DMS 273 (cell line): ENCODE data around the gene CRY2.
A peak's percentile ranks its signal among the peaks of the same experiment; 100 is the strongest.
"Not testable (repeated sequence)": the region's sequence is repeated elsewhere in the genome, so short reads cannot be mapped to it uniquely, and the experiment has no call there.

ENCODE experiments used
- DNase-seq: peaks from one replicate; lab custom pipeline; 2025; ENCODE audit not compliant: unreplicated experiment; lab: John Stamatoyannopoulos, UW

Gene CRY2

DNA sequence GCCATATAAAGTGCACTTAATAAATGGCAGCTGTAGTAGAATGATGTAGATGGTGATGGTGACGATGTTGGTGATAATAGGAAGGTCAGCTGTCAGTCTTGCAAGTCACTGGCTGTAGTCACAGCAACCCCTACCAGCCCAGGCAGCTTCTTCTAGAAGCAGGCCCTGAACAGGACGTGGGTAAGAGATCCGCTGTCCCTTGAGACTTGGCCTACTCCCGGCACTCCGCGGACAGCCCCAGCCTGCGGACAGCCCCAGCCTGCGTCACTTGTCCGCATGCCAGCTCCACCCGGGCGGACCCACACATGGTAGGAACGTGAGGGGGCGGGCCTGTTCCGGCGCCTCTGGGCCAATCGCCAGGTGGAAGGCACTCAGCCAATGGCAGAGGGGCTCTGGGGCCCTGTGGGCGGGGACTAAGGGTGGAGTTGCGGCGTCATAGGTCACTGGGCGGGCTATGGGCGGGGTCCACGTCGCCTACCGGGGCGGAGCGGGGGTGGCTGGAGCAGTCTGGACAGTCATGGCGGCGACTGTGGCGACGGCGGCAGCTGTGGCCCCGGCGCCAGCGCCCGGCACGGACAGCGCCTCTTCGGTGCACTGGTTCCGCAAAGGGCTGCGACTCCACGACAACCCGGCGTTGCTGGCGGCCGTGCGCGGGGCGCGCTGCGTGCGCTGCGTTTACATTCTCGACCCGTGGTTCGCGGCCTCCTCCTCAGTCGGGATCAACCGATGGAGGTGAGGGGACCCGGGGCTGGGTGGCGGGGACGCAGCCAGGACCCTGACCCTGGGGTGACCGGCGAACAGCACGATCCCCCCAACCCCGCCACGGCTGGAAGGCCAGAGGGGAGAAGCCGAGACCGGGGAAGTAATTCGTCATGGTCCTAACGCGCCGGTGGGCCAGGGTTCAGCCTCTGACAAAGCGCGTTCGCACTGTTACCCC is at the start of gene CRY2:
TSS of gene CRY2 (plus strand) at position 502 of the 937 bp plus-strand sequence. CDS start at position 518, 16 bp downstream.
- peak; percentile 97 for DNase-seq

DNA sequence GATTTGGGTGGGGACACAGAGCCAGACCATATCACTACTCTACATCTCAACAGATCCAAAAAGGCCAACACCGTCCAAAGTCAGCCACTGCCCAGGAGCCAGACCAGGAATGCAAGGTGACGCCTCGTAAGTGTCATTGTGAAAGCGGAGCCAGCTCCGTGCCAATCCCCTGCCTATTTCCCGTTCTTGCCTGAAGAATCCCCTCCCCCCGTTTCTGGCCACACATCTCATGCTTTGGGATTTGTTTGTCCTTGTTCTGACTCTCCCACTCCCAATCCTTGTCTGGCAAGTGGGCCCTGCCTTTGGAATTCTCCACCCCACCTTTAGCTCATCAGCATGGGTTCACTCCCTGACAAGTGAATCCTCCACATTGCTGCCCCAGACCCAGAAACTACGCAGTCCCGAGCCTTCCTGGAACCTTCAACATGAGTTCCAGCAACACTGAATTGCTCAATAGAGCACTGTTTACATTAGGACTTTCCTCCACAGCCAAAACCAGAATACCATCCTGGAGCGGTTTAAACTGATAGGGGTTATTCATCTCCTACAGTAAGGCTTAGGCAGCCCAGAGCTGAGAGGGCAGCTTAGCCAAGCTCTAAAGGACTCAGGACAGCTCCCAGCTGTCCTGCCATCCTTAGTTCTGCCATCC is 48.4 kb upstream of the CRY2 start:
- DNase-seq = peak; percentile 95

DNA sequence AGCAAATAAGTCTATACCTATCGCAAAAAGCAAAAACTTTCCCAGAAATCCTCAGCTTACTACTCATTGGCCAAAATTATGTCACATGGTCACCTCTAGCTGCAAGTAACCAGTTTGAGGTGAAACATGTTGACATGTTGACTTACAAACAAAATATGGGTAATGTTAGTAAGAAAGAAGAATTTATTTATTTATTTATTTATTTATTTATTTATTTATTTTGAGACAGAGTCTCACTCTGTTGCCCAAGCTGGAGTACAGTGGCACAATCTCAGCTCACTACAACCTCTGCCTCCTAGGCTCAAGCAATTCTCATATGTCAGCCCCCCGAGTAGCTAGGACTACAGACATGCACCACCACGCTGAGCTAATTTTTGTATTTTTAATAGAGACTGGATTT is 47.7 kb upstream of the CRY2 start:
- no peak for DNase-seq

DNA sequence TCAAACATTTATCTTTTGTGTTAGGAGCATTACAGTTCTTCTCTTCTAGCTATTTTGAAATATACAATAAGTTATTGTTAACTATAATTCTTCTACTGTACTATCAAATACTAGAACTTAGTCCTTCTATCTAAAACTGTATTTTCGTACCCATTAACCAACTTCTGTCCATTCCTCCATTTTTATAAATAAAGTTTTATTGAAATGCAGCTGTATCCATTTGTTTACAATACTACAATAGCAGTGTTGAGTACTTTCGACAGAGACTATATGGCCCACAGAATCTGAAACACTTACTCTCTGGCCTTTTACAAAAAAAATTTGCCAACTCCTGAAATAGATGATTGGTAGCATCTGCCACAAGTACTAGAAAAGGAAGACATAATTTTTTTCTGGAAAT is 47.0 kb upstream of the CRY2 start:
- no peak for DNase-seq

DNA sequence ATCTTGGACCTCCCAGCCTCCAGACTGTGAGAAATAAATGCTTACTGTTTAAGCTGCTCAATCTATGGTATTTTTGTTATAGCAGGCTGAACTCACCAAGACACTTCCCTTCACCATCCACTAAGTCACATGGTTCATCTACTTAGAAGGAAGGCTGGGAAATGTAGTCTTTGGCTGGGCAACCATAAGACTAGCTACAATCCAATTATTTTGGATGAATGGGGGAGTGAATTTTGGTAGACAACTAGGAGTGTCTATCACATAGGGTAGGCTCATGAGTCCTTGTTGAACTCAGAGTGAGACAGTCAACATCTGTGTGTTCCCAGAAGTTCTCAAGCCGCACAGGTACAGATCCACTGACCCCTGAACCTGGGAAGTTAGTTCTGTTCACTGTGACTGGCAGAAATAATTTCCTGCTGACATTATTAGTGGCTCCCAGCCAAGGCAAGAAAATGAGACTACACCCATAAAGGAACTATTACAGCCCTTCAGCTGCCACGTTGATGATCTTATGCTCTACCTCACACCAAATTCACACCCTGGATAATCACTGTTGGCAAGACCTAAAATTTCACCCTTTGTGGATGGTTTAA is 45.5 kb upstream of the CRY2 start:
- DNase-seq = peak; percentile 19

DNA sequence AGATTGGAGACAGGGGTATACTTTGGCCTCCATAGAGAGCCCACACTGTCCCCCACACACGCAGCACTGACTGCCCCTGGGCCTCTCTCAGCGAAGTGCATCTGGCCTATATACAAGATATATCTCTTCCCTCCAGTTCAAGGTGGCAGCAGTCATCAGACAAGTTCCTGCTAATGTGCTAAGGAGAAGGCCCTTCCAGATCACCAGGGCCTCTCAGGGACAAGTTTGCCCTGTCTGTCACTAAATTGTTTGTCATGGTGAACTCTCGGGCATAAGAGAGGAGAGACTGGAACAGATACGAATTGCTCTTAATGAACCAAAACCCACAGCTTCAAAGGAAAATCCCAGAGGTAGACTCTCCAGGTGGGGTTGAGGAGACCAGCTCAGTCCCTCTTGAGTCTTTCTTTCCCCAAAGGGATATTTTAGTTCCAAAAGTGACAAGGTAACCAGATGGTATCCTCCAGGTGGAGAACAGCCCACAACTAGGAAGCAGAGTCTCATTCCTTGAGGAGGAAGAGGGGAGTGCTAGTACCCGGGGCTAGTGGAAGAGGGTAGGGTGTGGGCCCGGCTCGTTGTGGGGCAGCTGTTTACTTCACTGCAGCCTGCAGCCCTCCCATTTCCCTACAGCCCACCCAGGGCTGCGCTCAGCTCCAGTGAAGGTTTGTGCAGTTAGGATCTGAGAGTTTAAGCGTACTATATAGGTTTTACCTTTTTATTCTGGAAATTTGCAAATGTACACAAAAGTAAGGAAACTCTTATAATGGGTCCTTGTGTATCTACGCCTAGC is 44.6 kb upstream of the CRY2 start:
- DNase-seq = no peak

DNA sequence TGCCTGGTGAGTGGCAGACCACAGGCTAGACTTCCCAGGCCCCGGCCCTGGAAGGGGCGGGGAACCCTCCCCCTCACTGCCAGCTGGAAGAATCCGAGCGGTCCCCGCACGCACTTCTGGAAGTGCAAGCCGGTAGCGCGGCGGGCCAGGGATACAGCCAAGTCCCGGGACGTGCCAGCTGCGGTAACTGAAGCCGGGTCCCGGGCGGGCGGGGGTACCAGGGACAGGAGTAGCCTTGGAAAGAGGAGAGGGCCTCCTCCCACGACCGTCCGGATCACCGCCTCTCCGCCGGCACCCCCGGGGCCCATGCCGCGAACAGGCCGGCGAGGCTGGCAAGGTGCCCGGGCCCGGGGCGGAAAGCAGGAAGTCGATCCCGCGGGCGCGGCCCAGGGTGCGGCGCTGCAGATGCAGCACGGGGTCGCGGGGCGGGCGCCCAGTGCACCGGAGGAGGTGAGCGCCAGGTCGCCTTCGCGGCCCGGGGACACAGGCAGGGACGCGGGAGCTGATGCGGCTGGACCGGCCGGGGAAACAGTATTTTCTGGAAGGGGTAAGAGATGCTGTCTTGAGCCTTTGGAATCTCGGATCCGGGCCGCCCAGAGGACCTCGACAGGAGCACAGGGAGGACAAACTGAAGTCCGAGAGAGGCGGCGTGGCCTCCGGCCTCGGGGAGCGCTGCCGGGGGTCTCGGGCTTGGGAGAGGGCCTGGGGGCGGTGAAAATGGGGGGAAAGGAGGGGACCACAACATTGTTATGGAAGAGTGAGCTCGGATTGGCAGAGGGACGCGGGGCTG is 43.1 kb upstream of the CRY2 start:
- DNase-seq = peak; percentile 87

DNA sequence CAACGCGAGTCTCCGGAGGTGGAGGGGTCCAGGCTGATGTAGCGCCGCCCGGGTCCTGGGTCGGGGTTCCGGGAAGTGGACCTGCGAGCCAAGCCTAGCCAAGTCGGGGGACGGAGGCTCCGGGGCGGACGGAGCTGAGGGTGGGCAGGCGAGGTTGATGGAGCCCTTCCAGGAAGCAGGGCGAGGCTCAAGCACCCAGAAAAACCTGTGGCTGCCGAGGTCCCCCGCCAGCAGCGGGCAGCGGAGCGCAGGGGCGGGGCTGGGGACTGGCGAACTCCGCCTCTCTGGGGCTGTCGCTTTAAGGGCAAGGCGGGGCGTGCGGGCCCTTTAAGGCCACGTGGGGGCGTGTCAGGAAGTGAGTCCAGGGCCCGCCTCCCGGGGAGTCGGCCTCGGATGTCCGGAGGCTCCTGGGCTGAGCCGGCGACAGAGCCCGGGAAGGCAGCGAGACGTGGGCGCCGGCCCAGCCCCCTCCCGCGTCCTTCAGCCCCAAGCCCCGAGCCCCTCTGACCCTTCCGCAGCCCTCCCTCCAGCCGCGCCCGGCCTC is 42.4 kb upstream of the CRY2 start, which contains the start of gene SLC35C1:
TSS of gene SLC35C1 (plus strand) at position 389 of the 544 bp plus-strand sequence. CDS start 653 bp downstream, outside the sequence.
- peak; percentile 96 for DNase-seq

DNA sequence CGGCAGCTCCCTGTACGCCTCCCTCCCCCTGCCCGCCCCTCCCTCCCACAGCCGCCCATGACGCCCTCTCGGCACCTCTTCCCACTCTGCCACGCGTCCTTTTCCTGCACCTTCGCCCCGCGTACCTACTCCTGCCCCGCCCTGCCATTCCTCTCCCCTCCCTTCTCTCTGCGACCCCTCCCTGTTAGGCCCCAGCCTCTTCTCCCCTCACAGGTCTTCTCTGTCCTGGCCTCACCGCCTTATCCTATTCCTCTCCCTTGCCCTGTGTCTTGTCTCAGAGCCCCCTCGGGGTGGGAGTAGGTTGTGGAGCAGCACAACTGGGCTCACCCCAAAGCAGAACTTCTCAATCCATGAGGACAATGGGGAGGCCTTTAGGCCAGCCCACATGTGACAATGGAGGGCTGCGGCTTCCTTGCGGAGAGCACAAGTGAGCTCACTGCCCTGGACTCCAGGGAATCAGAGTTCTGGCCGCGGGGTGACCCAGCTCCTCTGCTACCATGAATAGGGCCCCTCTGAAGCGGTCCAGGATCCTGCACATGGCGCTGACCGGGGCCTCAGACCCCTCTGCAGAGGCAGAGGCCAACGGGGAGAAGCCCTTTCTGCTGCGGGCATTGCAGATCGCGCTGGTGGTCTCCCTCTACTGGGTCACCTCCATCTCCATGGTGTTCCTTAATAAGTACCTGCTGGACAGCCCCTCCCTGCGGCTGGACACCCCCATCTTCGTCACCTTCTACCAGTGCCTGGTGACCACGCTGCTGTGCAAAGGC is 41.8 kb upstream of the CRY2 start:
- peak; percentile 45 for DNase-seq

DNA sequence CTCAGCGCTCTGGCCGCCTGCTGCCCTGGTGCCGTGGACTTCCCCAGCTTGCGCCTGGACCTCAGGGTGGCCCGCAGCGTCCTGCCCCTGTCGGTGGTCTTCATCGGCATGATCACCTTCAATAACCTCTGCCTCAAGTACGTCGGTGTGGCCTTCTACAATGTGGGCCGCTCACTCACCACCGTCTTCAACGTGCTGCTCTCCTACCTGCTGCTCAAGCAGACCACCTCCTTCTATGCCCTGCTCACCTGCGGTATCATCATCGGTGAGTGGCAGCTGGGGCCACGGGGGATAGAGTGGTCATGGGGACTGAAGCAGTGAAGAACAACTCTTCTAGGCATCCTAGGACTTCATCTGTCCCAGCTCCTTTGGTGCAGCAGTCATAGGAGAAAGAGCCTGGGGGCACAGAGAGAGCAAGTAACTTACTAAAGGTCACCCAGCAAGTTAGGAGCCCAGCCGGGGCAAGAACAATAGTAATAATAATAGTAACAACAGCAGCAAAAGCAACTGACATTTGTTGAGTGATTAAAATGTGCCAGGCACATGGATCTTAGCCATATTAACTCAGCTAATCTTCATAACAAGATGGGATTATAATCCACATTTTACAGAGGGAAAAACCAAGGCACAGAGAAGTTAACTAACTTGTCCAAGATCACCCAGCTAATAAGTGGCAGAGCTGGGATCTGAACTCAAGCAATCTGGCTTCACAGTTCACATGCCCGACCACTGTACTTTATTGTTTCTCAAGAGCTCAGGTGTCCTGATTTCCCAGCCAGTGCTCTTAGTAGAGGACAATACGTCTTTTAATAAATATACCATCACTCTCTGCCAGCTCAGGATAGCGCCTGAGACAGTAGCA is 41.0 kb upstream of the CRY2 start:
- no peak for DNase-seq

DNA sequence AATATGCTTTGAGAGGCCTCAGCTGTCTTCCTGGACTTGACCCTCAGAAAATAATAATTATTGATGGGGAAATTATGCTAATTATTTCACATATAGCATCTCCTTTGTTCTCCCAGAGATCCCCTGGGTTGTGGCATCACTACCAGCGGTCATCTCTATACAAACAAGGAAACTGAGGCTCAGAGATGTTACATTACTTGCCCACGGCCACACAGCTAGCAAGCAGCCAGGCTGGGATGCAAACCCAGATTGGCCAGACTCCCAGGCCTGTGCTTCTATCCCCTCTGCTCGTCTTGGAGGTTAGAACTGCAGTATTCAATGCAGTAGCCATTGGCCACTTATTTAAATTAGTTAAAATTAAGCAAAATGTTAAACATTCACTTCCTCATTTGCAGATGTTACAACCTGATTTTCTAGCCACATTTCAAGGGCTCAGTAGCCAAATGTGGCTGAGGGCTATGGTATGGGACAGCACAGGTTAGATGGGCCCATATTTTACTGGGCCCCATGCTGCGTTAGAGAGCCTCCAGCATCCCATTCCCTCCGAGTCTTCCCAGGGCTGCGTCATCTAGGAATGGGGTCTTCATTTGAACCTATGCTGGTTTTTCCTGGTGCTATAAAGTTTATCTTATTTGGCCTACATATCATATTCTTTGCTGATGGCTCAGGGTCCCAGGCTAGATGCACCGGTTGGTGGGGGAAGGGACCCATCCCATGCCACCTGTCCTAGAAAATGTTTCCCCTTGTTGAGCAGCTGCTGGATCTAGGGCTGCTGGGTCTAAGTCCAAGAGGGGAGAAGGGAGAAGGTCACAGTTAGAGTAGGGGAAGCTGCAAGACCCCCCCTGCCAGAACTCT is 40.1 kb upstream of the CRY2 start:
- DNase-seq = no peak

DNA sequence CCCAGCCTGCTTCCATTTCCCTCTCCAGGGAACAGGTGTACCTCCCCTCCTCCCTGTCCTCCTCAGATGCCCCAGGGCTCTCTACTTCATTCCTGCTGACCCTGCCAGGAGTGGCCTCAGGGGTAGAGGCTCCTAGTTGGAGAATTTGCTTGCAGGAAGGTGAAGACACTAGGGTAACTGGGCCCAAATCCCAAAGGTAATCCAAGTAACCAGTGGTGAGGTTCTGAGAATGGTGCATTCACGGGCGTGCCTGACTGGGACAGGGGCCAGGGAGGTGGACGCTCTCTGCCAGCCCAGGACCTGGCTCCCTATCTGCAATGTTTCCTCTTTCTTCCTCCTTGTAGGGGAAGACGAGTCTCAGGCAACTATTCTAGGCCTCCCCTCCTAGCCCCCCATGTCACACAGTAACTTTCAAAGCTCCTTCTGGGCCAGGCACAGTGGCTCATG is 39.5 kb upstream of the CRY2 start:
- DNase-seq = no peak

DNA sequence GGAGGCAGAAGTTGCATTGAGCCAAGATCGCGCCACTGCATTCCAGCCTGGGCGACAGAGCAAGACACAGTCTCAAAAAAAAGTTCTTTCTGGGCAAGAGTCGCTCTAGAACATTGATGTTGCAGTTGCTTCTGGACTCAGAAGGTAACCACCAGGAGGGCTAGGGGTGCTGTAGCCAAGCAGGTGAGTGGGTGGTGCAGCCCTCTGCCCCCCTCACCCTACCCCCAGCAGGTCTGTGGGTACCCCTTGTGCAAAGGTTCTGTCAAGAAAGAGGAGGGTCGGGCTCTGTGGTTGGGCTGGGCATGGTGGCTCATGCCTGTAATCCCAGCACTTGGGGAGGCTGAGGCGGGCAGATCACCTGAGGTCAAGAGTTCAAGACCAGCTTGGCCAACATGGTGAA is 38.8 kb upstream of the CRY2 start:
- not testable (repeated sequence) for DNase-seq

DNA sequence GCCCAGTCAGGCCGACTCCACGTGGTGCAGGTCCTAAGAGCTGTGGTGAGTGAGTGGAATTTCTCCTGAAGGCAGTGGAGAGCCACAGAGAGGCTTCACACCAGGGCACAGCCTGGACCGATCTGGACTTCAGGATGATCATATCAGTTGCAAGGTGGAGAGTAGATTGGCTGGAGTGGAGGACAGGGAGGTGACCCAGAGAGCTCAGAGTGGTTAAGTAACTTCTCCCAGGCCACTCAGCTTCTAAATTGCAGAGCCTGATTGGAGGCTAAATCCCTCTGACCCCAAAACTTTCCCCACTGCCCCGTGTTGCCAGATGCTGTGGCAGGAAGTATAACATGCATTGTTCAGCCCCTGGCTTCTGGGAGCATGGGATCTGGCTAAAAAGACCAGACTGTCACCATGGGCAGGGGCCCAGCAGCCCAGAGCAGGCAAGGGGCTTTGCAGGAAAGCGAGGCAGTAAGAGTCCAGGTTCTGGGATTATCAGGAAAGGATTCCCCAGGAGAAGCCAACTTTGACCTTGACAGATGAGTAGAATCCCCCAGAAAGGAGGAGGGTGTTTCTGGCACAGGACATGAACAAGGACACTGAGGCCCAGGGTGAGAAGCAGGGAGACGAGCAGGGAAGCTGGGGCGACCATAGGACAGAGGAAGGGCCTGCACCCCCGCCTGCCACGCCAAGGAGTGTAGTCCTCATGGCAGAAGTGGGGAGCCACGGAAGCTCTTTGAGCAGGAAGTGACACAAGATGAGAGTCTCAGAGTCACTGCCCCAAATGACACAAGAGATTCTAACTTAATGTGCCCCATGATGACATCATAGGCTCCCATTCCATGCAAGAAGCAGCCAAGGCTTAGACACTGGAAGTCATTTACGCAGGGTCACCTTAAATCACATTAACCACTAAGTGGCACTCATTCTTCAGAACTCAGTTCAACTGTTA is 37.5 kb upstream of the CRY2 start:
- DNase-seq = no peak

DNA sequence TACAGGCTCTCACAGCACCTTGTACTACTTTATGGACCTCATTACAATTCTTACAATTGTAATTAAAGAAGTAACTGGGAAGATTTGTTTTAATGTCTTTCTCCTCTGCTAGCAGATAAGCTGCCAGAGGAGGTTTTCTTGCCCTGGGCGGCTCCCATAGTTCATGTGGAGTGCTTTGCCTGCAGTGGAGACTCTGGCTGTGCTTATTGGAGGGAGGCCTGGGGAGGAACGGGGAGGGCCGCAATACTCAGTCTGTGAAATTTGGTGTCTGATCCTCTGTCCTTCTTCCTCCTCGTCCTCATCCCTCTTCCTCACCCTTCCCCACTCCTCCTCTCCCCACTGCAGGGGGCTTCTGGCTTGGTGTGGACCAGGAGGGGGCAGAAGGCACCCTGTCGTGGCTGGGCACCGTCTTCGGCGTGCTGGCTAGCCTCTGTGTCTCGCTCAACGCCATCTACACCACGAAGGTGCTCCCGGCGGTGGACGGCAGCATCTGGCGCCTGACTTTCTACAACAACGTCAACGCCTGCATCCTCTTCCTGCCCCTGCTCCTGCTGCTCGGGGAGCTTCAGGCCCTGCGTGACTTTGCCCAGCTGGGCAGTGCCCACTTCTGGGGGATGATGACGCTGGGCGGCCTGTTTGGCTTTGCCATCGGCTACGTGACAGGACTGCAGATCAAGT is 36.7 kb upstream of the CRY2 start:
- no peak for DNase-seq

DNA sequence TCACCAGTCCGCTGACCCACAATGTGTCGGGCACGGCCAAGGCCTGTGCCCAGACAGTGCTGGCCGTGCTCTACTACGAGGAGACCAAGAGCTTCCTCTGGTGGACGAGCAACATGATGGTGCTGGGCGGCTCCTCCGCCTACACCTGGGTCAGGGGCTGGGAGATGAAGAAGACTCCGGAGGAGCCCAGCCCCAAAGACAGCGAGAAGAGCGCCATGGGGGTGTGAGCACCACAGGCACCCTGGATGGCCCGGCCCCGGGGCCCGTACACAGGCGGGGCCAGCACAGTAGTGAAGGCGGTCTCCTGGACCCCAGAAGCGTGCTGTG is 36.2 kb upstream of the CRY2 start:
- no peak for DNase-seq
